ENCODE results near the gene ACHE.
A peak's percentile ranks its signal among the peaks of the same experiment; 100 is the strongest.

The ACHE gene

DNA sequence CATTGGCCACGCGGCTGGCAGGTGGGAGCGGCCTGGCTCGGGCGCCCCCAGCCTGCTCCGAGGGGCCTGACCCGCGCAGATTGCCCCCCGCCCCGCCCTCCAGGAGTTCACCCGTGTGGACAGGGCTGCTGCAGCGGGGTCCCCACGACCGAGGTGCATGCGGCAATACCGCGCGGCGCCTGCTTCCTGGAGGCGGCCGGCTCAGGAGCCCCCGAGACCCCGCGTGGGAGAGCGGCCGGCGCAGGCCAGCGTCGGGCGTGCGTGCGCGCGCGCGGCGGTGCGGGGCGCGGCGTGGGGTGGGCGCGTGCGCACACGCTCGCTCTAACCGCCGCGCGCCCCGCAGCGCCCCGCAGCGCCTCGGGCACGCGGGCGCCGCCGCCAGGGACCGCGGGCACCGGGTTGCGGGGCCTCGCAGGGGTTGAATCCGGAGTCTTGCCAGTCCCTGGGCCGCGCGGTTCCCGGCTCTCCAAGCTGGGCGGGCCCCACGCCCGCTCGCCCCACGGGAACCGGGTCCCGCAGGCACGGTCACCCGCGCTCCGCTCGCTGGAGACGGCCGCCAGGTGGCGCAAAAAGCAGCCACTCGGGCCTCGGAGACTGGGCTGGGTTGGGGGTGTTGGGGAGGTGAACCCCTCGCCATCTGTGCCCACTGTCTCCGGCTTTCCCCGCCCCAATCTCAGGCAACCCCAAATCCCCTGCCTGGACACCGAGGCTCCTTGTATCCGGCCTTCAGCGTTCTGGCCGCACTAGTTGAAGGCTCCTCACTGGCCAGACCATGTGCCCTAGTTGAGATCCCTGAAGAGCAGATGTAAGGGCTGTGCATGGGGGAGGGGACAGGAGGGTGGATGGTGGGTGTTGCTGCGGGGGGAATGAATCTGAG is 1.3 kb upstream of the ACHE start:
- DNase-seq: peak; percentile 40

DNA sequence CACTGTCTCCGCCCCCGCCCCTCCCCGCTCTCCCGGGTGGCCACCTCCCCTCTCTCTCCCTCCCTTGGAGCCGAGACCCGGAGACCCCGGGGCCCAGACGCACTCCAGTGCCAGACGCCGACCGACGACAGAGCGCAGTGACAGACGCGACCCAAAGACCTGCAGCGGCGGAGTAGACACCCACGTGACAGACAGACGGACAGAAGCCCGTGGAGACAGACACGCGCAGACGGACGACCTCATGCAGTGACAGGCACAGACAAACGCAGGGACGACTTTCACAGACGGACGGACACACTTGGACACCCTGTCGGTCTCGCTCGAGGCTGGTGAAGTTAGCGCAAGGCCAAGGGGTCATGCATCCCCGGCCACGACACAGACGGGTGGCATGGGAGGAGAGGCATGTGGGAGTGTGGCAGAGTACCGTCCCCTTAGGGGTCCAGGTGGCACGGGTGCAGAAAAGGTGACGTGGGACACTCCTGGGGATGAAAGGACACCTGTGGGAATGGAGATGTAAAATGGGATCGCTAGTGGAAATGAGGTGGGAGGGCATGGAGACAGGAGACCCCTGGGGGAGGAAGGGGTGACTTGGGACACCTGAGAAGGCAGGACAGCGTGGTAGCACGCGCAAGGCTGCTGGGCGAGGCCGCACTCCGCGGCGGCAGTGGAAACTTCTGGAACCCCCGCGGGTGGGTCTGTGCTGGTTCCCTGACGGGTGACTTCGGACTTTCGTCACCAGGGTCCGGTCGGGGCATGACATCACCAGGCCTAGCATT is 456 bp upstream of the ACHE start:
- peak; percentile 57 for DNase-seq

DNA sequence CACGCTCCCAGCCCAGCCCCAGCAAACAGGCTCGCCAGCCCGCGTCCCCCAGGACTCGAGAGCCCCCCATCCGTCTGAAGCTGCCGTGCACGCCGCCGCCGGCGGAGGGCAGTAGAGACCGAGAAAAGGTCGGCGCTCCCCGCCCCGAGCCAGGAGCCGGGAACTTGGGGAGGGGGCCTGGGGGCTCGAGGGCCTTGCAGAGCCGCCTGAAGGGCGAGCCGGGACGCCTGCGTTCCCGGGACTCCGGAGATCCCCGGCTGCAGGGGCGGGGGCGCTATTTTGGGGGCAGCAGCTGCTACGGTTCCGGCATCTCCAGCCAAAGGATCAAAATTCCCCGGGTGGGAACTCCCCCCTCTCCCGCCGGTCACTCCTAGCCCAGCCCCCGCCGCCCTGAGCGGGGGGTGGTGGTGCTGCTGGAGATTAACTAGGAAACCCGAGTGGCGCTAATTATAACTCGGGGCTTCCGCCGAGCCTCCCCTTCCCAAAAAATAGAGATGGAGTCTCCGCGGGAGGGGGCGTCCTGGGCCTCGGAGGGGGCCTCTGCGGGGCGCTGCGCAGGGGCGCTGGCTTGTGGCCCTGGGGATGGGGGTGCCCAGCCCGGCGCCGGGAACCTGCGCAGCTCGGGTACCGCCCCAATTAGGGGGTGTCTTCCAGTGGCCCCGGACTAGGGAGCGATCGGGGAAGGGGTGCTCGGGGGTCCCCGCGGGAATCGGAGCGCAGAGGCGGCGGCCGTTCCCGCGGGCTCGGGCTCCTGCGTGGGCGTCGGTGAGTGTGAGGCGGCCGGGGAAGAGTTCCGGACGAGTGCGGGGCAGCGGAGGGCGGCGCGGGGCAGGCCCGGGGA is 608 bp downstream of the ACHE start:
- DNase-seq: peak; percentile 59

DNA sequence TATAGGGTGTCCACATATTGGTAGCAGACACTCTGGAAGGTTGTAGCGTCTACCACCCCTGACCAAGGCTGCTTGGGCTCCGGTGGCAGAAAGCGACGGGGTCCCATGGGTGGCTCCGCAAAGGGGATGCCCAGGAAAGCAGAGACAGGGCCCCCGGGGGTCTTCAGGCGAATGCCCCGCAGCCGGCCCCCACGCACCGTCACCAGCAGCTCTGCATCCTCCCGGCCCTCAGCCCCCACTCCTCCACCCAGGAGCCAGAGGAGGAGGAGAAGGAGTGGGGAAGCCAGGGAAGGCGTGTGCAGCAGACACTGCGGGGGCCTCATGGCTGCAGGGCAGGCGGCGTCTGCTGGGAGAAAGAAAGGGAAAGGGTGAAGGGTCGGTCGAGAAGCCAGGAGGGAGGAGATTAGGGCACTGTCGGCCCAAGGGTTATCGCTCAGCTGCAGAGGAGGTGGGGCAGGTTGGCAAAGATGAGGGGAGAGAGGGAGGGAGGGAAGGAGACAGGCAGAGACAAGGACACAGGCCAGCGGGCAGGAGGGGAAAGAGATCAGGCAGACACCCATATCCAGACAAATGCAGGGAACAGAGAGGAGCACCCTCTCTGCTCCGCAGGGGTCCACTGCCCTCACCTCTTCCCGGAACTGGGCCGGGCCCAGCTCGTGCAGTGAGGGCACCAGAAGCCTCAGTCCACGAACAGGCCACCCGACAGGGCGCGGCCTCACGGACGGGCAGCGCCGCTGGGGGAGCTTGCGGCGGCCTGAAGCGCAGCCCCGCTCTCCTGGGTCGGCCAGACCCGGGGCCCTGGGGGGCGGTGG is 1.6 kb downstream of the ACHE start:
- peak; percentile 83 for DNase-seq

DNA sequence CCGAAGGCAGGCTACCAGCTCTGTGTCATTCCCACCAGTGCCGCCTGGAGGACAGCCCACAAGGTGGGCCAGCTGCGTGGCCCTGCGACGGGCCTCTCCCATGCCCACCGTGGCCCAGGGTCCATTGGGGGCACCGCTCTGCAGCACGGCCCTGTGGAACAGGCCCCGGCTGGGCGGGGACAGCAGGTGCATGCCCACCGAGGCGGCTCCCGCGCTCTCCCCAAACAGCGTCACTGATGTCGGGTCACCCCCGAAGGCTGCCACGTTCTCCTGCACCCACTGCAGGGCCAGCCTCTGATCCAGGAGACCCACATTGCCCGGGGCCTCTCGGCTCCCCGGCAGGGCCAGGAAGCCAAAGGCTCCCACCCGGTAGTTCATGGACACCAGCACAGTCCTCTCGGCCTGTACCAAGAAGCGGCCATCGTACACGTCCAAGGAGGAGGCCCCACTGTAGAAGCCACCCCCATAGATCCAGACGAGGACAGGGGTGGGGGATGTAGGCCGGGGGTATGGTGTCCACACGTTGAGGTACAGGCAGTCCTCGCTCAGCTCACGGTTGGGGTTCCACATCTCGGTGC is 2.3 kb downstream of the ACHE start:
- no peak for DNase-seq

DNA sequence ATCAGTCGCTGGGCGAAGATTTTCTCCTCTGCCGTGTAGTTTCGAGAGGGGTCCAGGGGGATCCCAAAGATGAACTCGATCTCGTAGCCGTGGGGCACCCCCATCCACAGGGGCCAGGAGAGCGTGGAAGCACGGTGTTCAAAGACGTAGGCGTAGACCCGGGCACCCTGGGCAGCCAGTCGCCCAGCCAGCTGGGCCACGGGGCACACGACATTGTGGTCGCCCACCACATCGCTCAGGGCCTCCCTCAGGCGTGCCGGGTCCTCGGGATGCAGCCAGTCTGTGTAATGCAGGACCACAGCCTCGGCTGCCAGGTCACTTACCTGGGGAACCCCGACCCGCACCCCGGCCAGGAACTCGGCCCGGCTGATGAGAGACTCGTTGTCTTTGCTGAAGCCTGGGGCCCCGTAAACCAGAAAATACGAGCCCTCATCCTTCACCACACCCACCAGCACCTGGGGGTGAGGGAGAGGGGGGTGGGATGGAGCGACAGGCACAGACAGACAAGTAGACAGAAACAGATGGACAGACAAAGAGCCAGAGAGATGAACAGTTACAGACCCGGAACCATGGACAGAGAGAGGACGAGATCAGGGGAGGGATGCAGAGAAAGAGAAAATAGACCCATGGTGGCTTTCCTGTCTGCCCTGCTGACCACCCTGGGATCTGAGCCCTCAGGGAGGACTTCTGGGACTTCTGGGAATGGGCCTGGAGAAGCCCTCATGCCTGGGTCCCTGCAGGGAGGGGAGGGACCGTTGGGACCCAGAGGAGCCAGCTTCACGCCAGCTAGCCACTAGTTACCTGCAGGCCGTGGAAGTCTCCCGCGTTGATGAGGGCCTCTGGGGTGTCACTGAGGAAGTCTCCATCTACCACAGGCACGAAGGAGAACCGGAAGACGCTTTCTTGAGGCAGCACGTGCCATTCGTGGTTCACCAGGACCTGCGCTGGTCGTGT is 3.0 kb downstream of the ACHE start:
- no peak for DNase-seq

DNA sequence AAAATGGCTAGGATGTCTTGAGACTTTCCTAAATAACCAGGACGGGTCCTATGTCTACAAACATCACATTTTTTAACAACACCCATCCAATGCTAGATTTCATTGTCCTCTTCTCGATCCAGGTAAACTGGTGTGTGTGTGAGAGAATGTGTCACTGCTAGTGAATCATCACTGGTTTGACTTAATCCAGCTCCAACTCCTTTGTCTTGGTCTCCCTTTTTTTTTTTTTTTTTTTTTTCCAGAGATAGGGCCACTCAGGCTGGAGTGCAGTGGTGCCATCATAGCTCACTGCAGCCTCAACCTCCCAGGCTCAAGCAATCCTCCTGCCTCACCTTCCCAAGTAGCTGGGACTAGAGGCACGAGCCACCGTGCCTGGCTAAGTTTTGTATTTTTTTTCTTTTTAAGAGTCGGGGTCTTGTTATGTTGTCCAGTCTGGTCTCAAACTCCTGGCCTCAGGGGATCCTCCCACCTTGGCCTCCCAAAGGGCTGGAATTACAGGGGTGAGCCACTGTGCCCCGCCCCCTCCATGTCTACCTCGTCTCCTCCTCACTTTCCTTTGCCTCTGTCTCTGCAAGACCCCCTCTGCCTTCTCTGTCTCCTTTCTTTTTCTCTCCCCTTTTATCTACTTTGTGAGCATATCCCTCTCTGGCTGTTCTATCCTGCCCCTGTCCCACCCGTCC is 4.0 kb downstream of the ACHE start:
- DNase-seq: no peak

DNA sequence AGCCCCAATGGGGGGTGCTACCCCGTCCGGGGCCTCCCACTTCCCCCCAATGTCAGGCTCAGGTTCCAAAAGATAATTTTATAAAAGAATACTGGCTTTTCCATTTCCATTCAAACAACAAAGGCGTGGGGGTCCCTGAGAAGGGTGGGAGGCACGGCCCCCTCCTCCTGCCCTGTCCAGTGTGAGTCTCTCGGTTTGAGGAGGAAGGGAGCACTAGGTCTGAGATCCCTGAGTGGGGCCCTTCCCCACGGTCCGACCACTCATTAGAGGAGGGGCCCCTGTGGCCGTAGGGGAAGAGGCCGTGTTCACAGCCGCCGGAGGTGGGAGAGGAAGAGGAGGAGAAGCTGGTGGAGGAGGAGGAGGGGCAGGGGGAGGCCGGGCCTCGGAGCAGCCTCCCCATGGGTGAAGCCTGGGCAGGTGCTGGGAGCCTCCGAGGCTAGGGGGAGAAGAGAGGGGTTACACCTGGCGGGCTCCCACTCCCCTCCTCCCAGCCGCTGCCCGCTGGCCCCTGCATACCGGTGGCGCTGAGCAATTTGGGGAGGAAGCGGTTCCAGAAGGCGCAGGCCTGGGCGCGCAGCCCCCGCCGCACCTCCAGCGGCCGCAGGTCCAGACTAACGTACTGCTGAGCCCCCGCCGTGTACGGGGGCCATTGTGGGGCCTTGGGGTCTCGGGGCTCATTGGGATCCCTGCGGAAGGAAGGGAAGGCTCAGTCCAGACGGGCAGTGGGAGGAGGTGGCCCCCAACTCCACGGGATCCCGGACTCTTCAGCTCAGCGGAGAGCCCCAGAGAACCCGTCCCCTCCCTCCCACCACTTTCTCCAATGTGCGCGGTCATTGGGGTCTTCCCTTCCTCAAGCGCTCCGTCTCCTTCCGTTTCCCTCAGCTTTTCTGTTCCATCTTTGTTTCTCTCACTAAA is 4.8 kb downstream of the ACHE start:
- DNase-seq: no peak

DNA sequence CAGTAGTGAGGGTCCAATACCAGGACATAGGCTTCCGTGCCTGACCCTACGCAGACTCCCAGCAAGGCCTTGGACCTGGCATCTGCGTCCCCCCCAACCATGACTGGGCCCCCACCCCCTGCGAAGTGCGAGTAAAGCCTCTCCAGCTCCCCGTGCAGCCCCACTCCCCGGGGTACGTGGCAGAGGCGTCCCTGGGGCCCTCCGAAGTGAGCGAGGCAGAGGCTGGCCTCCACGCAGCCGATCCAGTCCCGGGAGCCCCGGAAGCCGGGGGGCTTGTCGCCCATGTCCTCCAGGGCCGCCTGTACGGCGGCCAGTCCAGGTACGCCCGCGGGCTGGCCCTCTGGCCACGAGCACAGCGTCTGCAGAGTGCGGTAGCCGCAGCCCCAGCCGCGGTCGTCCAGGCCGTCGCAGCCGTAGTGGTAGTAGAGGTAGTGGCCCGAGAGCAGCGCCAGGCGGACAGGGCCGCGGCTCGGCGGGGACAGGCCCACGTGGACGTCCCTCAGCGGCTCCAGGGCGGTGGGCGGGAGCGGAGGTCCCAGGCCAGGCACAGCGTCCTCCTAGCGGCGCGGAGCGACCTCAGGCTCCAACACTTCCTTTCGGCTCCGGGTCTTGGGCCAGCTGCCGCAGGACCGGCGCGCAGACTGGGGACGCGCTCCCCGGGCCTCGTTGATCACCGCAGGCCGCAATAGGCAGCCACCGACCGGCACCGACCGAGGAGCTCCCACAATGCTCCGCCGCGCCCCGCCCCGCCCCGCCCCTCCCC is 6.5 kb downstream of the ACHE start, which contains the start of gene UFSP1:
Gene UFSP1, minus strand, starts transcription at position 728 of the 763 bp plus-strand sequence. Its CDS starts 444 bp downstream, at position 284.
- DNase-seq: no peak

DNA sequence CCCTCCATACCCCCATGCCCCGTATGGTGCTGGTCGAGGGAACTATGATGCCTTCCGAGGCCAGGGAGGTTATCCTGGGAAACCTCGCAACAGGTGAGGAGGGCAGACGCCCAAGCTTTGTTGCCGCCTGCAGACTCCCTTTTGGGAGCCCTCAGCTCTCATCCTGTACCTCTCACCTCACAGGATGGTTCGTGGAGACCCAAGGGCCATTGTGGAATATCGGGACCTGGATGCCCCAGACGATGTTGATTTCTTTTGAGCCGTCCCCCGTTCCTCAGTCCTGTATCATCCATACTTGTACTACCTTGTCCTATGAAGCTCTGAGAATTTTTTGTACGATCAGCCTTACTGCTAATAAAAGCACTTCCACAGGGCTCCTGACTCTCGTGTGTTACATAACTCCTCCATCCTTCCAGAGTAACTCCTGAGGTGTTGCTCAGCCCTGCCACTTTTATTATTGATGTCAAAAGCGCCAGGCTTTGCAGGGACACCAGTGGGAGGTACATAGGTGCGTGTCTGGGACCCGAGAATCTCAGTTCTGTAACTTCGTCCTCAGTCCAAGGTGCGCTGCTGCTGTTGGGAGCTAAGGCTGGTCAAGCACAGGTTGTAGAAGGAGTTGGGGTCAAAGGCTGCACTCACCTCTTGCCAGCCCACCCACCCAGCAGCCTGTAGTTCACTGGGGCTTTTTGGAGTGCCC is 7.2 kb downstream of the ACHE start:
- no peak for DNase-seq

DNA sequence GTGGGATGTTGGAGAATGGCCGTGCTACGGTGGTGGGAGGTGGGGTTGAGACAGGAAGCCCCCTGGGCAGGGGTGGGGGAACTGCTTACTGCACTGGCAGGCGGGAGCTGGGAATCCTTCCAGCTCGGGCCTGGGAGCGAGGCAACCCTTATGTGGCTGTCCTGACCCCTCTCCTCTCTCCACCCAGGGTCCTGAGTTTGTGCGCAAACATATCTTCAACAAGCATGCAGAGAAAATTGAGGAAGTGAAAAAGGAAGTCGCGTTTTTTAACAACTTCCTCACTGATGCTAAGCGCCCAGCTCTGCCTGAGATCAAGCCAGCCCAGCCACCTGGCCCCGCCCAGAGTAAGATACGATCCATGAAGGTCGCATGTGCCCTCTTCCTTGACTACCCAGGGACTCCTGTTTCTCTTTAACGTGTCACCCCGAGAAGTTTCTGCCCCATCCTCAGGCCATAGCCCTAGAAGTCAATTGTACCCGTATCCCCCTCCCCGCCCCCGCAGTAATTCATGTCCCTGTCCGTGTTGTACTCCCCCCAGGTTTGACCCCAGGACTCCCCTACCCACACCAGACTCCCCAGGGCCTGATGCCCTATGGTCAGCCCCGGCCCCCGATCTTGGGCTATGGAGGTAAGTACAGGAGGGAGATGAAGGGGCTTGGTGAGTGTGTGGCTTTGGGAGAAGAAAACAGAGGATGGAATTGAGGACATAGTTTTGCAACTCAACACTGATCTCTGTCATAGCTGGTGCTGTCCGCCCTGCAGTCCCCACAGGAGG is 8.0 kb downstream of the ACHE start:
- DNase-seq: peak; percentile 94

DNA sequence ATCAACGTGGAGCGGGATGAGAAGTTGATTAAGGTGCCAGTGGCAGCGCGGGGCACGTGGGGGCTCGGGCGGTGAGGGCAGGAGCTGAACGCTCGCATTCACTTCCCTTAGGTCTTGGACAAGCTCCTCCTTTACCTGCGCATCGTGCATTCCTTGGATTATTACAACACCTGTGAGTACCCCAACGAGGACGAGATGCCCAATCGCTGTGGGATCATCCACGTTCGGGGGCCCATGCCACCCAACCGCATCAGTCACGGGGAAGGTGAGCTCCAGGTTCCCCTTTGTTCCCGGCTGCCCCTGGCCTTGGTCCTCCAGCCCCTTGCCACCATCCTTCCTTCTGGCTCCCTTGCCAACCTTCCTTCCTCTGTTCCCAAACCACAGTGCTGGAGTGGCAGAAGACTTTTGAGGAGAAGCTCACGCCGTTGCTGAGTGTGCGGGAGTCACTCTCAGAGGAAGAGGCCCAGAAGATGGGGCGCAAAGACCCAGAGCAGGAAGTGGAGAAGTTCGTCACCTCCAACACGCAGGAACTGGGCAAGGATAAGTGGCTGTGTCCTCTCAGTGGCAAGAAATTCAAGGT is 8.7 kb downstream of the ACHE start:
- DNase-seq: no peak

DNA sequence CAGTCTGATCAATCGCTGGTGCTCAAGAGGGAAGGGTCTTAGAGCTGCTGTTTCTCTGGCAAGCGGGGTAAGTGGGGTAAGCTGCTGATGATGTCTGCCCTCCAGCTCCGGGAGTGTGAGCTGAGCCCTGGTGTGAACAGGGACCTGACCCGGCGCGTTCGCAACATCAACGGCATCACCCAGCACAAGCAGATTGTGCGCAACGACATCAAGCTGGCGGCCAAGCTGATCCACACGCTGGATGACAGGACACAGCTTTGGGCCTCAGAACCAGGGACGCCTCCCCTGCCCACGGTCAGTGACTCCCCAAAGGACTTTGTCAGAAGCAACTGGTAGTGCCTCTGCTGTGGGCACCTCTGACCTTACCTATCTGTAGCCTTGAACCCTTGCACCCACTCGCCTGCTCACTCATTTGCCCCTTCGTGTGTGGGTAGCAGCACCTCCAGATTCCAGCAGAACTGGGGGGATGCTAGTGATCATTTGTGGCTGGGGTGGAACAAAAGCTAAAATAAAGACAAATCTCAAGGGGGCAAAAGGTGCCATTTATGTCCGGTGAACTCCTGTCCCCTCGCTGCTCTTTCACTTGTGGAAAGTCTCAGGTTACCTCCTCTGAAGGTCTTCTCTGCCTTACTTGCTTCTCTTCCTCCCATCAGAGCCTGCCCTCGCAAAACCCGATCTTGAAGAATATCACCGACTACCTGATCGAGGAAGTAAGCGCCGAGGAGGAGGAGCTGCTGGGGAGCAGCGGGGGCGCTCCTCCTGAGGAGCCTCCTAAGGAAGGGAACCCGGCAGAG is 9.3 kb downstream of the ACHE start:
- DNase-seq: no peak

DNA sequence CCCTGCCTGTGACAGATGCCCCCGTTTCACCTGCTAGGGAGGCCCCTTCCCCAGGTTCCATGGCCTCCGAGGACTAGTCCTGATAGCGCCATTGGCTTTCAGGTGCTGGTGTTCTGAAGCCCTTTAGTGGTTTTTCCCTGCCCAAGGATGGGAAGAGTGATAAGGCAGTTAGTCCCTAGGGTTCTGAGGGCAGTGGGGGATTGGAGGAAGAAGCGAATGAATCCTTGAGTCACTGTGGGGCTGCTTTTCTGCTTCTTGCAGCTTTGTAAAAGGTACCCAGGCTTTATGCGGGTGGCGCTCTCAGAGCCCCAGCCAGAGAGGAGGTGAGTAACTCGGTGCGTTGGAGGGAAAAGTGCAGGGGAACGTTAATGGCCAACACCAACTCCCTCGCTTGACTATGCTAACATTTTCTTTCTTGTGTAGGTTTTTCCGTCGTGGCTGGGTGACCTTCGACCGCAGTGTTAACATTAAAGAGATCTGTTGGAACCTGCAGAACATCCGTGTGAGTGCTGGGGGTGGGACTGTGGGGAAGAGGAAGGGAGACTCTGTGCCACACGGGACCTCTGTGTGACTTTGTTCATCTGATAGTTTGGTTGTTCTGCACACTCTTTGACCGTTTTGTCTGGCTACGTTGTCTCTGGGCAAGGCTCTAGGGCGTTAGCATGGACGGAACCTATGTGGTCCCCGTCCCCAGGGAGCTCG is 10.1 kb downstream of the ACHE start:
- no peak for DNase-seq
